ENCODE measurements around the gene PADI3.
"Not testable (repeated sequence)": the region's sequence is repeated elsewhere in the genome, so short reads cannot be mapped to it uniquely, and the experiment has no call there.

The PADI3 gene

DNA sequence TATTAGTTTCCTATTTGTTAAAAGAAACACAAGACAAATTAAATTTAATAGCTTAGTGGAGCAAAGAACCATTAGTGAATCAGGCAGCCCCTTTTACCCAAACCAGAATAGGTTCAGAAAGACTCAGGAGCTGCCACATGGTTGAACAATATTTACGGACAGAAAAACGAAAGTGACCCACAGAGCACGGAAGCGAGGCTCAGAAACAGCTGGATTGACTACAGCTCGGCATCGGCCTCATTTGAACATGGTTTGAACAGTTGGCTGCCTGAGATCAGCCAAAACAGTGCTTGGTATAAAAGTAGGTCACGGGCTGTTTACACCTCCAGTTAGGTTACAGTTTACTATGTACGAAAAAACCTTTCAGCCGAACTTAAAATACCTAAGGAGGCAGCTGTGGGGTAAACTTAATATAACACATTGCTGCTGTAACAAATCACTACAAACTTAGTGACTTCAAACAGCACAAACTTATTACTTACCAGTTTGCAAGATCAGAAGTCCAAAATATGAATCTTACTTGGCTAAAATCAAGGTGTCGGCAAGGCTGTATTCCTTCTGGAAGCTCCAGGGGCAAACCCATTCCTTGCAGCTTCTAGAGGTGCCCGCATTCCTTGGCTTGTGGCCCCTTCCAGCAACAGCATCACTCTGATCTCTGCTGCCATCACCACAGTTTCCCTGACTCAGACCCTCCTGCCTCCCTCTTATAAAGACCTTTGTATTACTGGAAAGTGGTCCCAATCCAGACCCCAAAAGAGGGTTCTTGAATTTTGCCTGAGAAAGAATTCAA, 70.9 kb downstream of the PADI3 start:
- Histone ChIP-seq H3K9me2 (ENCODE audit: low read depth, low read length) (no peaks in the 10 kb centered on the region), H3K36me3 (ENCODE audit: insufficient read depth, low read length) (no peaks in the 10 kb centered on the region), H2AFZ (ENCODE audit: low read length) (no peak overlapping the region), H3K9me3 (ENCODE audit: low read length) (no peaks in the 10 kb centered on the region), H4K20me1 (ENCODE audit: insufficient read depth, low read length) (no peaks in the 10 kb centered on the region), H3K4me2 (ENCODE audit: low read length) (no peak overlapping the region), H3K4me1 (ENCODE audit: insufficient read depth, low read length, severe bottlenecking) (no peaks in the 10 kb centered on the region), H3K79me2 (ENCODE audit: insufficient read depth, low read length) (no peaks in the 10 kb centered on the region), H3F3A (ENCODE audit: insufficient read depth, low read length) (no peaks in the 10 kb centered on the region), H3K9ac (ENCODE audit: low read length) (no peak overlapping the region), H3K27ac (ENCODE audit: low read depth, low read length, poor library complexity, severe bottlenecking) (no peak overlapping the region), H3K27me3 (ENCODE audit: insufficient read depth, low read length) (no peaks in the 10 kb centered on the region; the same call in 1 of the 2 replicates), H3K4me3 (ENCODE audit: low read depth, low read length, poor library complexity, severe bottlenecking) (no peak overlapping the region)
- TF ChIP-seq EZH2 (IDR thresholded peaks at IDR 0.05; ENCODE audit: borderline replicate concordance, low read length), result no peak
- TF ChIP-seq, protein P1, sequence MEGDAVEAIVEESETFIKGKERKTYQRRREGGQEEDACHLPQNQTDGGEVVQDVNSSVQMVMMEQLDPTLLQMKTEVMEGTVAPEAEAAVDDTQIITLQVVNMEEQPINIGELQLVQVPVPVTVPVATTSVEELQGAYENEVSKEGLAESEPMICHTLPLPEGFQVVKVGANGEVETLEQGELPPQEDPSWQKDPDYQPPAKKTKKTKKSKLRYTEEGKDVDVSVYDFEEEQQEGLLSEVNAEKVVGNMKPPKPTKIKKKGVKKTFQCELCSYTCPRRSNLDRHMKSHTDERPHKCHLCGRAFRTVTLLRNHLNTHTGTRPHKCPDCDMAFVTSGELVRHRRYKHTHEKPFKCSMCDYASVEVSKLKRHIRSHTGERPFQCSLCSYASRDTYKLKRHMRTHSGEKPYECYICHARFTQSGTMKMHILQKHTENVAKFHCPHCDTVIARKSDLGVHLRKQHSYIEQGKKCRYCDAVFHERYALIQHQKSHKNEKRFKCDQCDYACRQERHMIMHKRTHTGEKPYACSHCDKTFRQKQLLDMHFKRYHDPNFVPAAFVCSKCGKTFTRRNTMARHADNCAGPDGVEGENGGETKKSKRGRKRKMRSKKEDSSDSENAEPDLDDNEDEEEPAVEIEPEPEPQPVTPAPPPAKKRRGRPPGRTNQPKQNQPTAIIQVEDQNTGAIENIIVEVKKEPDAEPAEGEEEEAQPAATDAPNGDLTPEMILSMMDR (IDR thresholded peaks at IDR 0.05; ENCODE audit: low read length), result no peak

DNA sequence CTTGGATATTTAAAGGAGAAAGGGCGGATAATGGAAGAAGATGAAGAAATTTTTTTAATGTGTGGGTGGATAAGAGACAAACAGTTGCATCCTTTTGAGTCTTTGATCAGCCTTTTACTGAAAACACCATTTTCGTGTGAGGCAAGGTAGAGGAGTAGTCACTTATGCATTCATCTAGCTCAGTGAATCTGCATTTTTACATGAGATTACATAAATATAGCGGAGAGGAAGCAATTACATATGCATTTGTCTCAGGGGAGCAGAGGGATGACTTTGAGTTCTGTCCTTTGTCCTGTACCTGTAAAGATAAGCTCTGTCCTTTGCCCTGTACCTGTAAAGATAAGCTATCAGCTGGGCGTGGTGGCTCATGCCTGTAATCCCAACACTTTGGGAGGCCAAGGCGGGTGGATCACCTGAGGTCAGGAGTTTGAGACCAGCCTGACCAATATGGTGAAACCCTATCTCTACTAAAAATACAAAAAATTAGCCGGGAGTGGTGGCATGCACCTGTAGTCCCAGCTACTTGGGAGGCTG, 73.0 kb downstream of the PADI3 start:
- H3K27me3 ChIP-seq (ENCODE audit: insufficient read depth, low read length); H2AFZ ChIP-seq (ENCODE audit: low read length); H3K9me3 ChIP-seq (ENCODE audit: low read length): not testable (repeated sequence)

DNA sequence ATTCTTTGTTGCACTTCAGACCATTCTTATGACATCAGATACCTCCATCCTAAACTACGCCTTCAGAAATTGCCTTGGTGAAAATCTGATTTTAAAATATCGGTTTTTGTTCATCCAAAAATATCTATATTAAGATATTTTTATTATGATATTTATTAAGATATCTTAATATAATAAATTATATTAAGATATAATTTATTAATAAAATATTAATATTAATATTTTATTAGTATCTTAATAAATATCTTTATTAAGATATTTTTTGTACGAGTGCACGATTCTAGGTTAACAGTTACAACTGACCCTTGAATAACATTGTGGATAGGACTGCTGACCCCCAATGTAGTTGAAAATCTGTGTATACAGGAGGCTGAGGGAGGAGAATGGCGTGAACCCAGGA, 80.0 kb downstream of the PADI3 start:
- Histone ChIP-seq H3K4me1 (ENCODE audit: insufficient read depth, low read length, severe bottlenecking) (no peaks in the 10 kb centered on the region), H4K20me1 (ENCODE audit: insufficient read depth, low read length) (no peaks in the 10 kb centered on the region), H2AFZ (ENCODE audit: low read length) (no peak overlapping the region), H3K27me3 (ENCODE audit: insufficient read depth, low read length) (no peaks in the 10 kb centered on the region), H3K79me2 (ENCODE audit: insufficient read depth, low read length) (no peaks in the 10 kb centered on the region), H3F3A (ENCODE audit: insufficient read depth, low read length) (no peaks in the 10 kb centered on the region), H3K9me3 (ENCODE audit: low read length) (no peaks in the 10 kb centered on the region), H3K36me3 (ENCODE audit: insufficient read depth, low read length) (no peaks in the 10 kb centered on the region), H3K4me3 (ENCODE audit: low read depth, low read length, poor library complexity, severe bottlenecking) (no peak overlapping the region), H3K27ac (ENCODE audit: low read depth, low read length, poor library complexity, severe bottlenecking) (no peak overlapping the region), H3K9ac (ENCODE audit: low read length) (no peak overlapping the region), H3K9me2 (ENCODE audit: low read depth, low read length) (no peaks in the 10 kb centered on the region), H3K4me2 (ENCODE audit: low read length) (no peak overlapping the region)
- no peak for TF ChIP-seq EZH2 (IDR thresholded peaks at IDR 0.05; ENCODE audit: borderline replicate concordance, low read length)
- TF ChIP-seq, protein P1 (IDR thresholded peaks at IDR 0.05; ENCODE audit: low read length), result no peak

More for the DNA sequence above, 73.0 kb downstream of the PADI3 start:
- not testable (repeated sequence) for H3K9me2 ChIP-seq (ENCODE audit: low read depth, low read length); H3F3A ChIP-seq (ENCODE audit: insufficient read depth, low read length); H3K4me1 ChIP-seq (ENCODE audit: insufficient read depth, low read length, severe bottlenecking); H3K79me2 ChIP-seq (ENCODE audit: insufficient read depth, low read length); H3K4me2 ChIP-seq (ENCODE audit: low read length); H3K36me3 ChIP-seq (ENCODE audit: insufficient read depth, low read length); H3K4me3 ChIP-seq (ENCODE audit: low read depth, low read length, poor library complexity, severe bottlenecking); H4K20me1 ChIP-seq (ENCODE audit: insufficient read depth, low read length); H3K27ac ChIP-seq (ENCODE audit: low read depth, low read length, poor library complexity, severe bottlenecking); H3K9ac ChIP-seq (ENCODE audit: low read length)

DNA sequence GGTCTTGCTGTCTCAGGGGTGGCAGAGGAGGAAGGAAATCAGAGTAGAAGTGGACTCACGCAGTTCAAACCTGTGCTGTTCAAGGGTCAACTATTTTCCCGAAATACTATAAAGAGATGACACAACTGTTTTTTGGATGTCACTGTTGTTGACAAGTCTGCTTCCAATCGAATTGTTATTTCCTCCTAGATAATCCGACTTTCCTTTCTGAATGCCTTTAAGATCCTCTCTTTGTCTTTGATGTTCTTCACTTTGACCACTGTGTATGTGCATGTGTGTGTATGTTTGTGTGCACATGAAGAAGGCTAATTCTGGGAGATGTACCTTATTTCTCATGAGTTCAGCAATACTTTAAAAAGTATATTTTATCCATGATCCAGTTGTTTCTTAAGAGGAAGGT, 80.7 kb downstream of the PADI3 start:
- no peaks in the 10 kb centered on the region for H3K4me1 ChIP-seq (ENCODE audit: insufficient read depth, low read length, severe bottlenecking)
- H3K79me2 ChIP-seq (ENCODE audit: insufficient read depth, low read length), result no peaks in the 10 kb centered on the region
- H3K9me2 ChIP-seq (ENCODE audit: low read depth, low read length), result no peaks in the 10 kb centered on the region
- H2AFZ ChIP-seq (ENCODE audit: low read length), result no peak overlapping the region
- no peaks in the 10 kb centered on the region for H3K36me3 ChIP-seq (ENCODE audit: insufficient read depth, low read length)
- no peaks in the 10 kb centered on the region for H3K27me3 ChIP-seq (ENCODE audit: insufficient read depth, low read length)
- no peak overlapping the region for H3K27ac ChIP-seq (ENCODE audit: low read depth, low read length, poor library complexity, severe bottlenecking)
- TF ChIP-seq, protein P1 (IDR thresholded peaks at IDR 0.05; ENCODE audit: low read length), result no peak
- no peak overlapping the region for H3K4me3 ChIP-seq (ENCODE audit: low read depth, low read length, poor library complexity, severe bottlenecking)
- H3F3A ChIP-seq (ENCODE audit: insufficient read depth, low read length), result no peaks in the 10 kb centered on the region
- no peak overlapping the region for H3K4me2 ChIP-seq (ENCODE audit: low read length)
- no peaks in the 10 kb centered on the region for H3K9me3 ChIP-seq (ENCODE audit: low read length)
- H4K20me1 ChIP-seq (ENCODE audit: insufficient read depth, low read length), result no peaks in the 10 kb centered on the region
- no peak overlapping the region for H3K9ac ChIP-seq (ENCODE audit: low read length)

All from OCI-LY1 (cell line).